Gastroesophageal sphincter (tissue), 3 donors: ENCODE results near the gene OTOA.

Source experiments
- POLR2A ChIP-seq, 2 donors: fragments of 450-650 bp; IDR thresholded peaks; one replicate each; pipeline ENCODE4 v1.6.1; 2017; ENCODE audit warnings: antibody characterized with exemption in 2 of 2, mild to moderate bottlenecking in 2 of 2, moderate library complexity in 1 of 2
- TF ChIP-seq, protein P1 (sequence below), 4 experiments: fragments of 200-600 bp in 2 of 4; fragments of 450-650 bp in 2 of 4; sonication (generic) in 1 of 4; IDR thresholded peaks; one replicate each; pipeline ENCODE4 v1.5.1; 2017 to 2019; ENCODE audit warnings: antibody characterized with exemption in 4 of 4, mild to moderate bottlenecking in 2 of 4, moderate library complexity in 2 of 4

GRCh38 chr16:21644674-21645073 is 19.1 kb upstream of the OTOA start:
- TF ChIP-seq, protein P1, sequence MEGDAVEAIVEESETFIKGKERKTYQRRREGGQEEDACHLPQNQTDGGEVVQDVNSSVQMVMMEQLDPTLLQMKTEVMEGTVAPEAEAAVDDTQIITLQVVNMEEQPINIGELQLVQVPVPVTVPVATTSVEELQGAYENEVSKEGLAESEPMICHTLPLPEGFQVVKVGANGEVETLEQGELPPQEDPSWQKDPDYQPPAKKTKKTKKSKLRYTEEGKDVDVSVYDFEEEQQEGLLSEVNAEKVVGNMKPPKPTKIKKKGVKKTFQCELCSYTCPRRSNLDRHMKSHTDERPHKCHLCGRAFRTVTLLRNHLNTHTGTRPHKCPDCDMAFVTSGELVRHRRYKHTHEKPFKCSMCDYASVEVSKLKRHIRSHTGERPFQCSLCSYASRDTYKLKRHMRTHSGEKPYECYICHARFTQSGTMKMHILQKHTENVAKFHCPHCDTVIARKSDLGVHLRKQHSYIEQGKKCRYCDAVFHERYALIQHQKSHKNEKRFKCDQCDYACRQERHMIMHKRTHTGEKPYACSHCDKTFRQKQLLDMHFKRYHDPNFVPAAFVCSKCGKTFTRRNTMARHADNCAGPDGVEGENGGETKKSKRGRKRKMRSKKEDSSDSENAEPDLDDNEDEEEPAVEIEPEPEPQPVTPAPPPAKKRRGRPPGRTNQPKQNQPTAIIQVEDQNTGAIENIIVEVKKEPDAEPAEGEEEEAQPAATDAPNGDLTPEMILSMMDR (IDR thresholded peaks at IDR 0.05), result no peak
- TF ChIP-seq POLR2A (IDR thresholded peaks at IDR 0.05), result no peak
